ENCODE measurements around the gene CAMTA2.
"Not testable (repeated sequence)": the region's sequence is repeated elsewhere in the genome, so short reads cannot be mapped to it uniquely, and the experiment has no call there.

Gene CAMTA2

GRCh38 chr17:4934173-4934979 is 53.1 kb downstream of the CAMTA2 start:
- no peak for DNase-seq (ENCODE audit: low read depth, low spot score)

- no peak for DNase-seq (ENCODE audit: low read depth, low spot score)
Measured at GRCh38 chr17:4933646-4934045, 53.8 kb downstream of the CAMTA2 start.

DNA sequence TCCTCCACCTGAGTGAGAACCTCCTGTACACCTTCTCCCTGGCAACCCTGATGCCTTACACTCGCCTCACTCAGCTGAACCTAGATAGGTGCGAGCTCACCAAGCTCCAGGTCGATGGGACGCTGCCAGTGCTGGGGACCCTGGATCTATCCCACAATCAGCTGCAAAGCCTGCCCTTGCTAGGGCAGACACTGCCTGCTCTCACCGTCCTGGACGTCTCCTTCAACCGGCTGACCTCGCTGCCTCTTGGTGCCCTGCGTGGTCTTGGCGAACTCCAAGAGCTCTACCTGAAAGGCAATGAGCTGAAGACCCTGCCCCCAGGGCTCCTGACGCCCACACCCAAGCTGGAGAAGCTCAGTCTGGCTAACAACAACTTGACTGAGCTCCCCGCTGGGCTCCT is 54.7 kb downstream of the CAMTA2 start:
- no peak for DNase-seq (ENCODE audit: low read depth, low spot score)

DNA sequence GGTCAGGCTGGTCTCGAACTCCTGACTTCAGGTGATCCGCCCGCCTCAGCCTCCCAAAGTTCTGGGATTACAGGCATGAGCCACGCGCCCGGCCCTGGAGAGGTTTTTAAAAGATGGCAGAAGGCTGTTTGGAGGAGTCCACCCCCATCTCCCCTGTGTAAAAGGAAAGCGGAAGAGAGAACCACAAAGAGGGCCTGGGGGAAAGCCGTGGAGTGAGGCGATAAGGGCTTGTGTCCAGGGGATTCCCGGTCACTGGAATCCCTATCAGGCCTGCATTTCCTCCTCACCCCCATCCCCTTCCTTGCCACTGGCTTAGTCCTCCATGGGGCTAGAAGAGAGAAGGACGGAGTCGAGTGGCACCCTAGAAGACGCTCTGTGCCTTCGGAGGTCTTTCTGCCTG is 55.5 kb downstream of the CAMTA2 start, which contains the start of gene GP1BA:
GP1BA (plus strand) TSS at position 315 of the 400 bp plus-strand sequence. CDS start 328 bp downstream, outside the sequence.
- DNase-seq (ENCODE audit: low read depth, low spot score) = no peak

DNA sequence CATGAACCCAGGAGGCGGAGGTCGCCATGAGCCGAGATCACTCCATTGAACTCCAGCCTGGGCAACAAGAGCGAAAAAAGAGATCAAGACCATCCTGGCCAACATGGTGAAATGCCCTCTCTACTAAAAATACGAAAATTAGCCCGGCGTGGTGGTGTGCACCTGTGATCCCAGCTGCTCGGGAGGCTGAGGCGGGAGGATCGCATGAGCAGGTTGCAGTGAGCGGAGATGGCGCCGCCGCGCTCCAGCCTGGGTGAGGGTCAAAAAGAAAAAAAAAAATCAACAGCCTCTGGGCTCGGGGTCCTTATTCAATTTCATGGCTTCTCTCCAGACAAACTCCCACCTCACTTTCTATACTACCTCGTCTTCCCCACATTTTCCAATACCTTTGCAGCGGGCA is 58.6 kb downstream of the CAMTA2 start:
- no peak for DNase-seq (ENCODE audit: low read depth, low spot score)

GRCh38 chr17:4926577-4927335 is 60.7 kb downstream of the CAMTA2 start:
- DNase-seq (ENCODE audit: low read depth, low spot score) = not testable (repeated sequence)

GRCh38 chr17:4921320-4921719 is 66.2 kb downstream of the CAMTA2 start:
- DNase-seq (ENCODE audit: low read depth, low spot score) = no peak

DNA sequence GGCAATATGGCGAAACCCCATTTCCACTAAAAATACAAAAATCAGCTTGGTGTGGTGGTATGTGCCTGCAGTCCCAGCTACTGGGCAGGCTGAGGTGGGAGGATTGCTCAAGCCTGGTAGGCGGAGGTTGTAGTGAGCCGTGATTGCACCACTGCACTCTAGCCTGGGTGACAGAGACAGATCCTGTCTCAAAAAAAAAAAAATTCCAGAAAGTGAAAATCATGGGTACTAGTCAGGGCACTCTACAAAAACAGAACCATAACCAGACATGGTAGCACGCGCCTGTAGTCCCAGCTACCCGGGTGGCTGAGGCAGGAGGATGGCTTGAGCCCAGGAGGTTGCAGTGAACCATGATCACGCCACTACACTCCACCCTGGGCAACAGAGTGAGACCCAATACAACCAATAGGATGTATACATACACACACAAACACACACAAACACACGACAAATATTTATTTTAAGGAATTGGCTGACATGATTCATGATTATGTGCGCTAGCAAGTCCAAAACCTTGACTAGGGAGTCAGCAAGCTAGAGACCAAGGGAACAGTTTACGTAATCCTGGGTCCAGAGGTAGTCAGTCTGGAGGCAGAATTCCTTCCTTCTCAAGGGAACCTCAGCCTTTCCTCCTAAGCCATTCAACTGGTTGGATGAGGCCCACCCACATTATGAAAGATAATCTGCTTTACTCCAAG is 67.0 kb downstream of the CAMTA2 start:
- no peak for DNase-seq (ENCODE audit: low read depth, low spot score)

- no peak for DNase-seq (ENCODE audit: low read depth, low spot score)
Measured at GRCh38 chr17:4919511-4920047, 67.9 kb downstream of the CAMTA2 start.
